GM23338 (cell line): ENCODE measurements around the gene TCF7L2. TPM values are rescaled to one million over a fixed set of nuclear protein-coding genes. Genes with fewer than 3 reads are reported as not detected.

ENCODE experiments used
- ATAC-seq: fragments of 200-7000 bp; cut with Tn5 transposase; 3 replicates; pipeline ENCODE4 v1.9.1; 2020
- DNase-seq: peaks from one replicate; pipeline ENCODE4 v3.0.0-alpha.2; 2015; ENCODE audit warnings: low spot score
- H2AFZ ChIP-seq: fragments of 200-600 bp; sonication (generic); 2 replicates; pipeline ENCODE4 v1.8.0; 2016; ENCODE audit warnings: antibody characterized with exemption, mild to moderate bottlenecking, moderate library complexity
- H3F3A ChIP-seq: fragments of 200-600 bp; sonication (generic); replicated peaks from 2 replicates; pipeline ENCODE4 v1.8.0; 2017; ENCODE audit warnings: antibody characterized with exemption, mixed run types, low read depth
- H3K27ac ChIP-seq: fragments of 200-600 bp; sonication (generic); 2 replicates; pipeline ENCODE4 v1.6.1; 2016; ENCODE audit warnings: low read depth
- H3K27me3 ChIP-seq: fragments of 200-600 bp; sonication (generic); 2 replicates; pipeline ENCODE4 v1.8.0; 2016; ENCODE audit warnings: mild to moderate bottlenecking, mixed run types, moderate library complexity; ENCODE audit not compliant: insufficient read depth
- H3K36me3 ChIP-seq: fragments of 200-600 bp; sonication (generic); 2 replicates; pipeline ENCODE4 v1.8.0; 2016; ENCODE audit warnings: mild to moderate bottlenecking; ENCODE audit not compliant: insufficient read depth
- H3K4me1 ChIP-seq: fragments of 200-600 bp; sonication (generic); 2 replicates; pipeline ENCODE4 v1.8.0; 2016; ENCODE audit warnings: mild to moderate bottlenecking, moderate library complexity; ENCODE audit not compliant: insufficient read depth
- H3K4me2 ChIP-seq: fragments of 200-600 bp; sonication (generic); 2 replicates; pipeline ENCODE4 v1.7.1; 2017; ENCODE audit warnings: mixed run types
- H3K4me3 ChIP-seq: fragments of 200-600 bp; sonication (generic); 2 replicates; pipeline ENCODE4 v1.6.1; 2016; ENCODE audit warnings: mixed run types
- H3K79me2 ChIP-seq: fragments of 200-600 bp; sonication (generic); replicated peaks from 2 replicates; pipeline ENCODE4 v1.8.0; 2017; ENCODE audit warnings: mild to moderate bottlenecking; ENCODE audit not compliant: insufficient read depth
- H3K9me2 ChIP-seq: fragments of 200-600 bp; sonication (generic); 2 replicates; pipeline ENCODE4 v1.8.0; 2017; ENCODE audit not compliant: insufficient read depth
- H4K20me1 ChIP-seq: fragments of 200-600 bp; sonication (generic); replicated peaks from 2 replicates; pipeline ENCODE4 v1.8.0; 2017; ENCODE audit warnings: mild to moderate bottlenecking; ENCODE audit not compliant: insufficient read depth
- H3K27ac Mint-ChIP-seq: 2 replicates; pipeline ENCODE4 v1.8.0; 2020; ENCODE audit warnings: inconsistent platforms, mild to moderate bottlenecking, moderate library complexity, mixed read lengths
- H3K27me3 Mint-ChIP-seq: 3 replicates; pipeline ENCODE4 v1.8.0; 2022; ENCODE audit warnings: low read depth, mild to moderate bottlenecking, moderate library complexity, mixed read lengths, inconsistent platforms; ENCODE audit not compliant: insufficient read depth, poor library complexity
- H3K36me3 Mint-ChIP-seq: 3 replicates; pipeline ENCODE4 v1.8.0; 2021; ENCODE audit warnings: low read depth, mild to moderate bottlenecking, inconsistent platforms, moderate library complexity, mixed read lengths
- H3K4me1 Mint-ChIP-seq: 3 replicates; pipeline ENCODE4 v1.8.0; 2020; ENCODE audit warnings: mild to moderate bottlenecking, inconsistent platforms, mixed read lengths
- H3K4me3 Mint-ChIP-seq: 3 replicates; pipeline ENCODE4 v1.8.0; 2021; ENCODE audit warnings: moderate library complexity, mild to moderate bottlenecking, inconsistent platforms, mixed read lengths
- H3K9me3 Mint-ChIP-seq: 3 replicates; pipeline ENCODE4 v1.8.0; 2020; ENCODE audit warnings: moderate library complexity, mild to moderate bottlenecking, inconsistent platforms, mixed read lengths
- CTCF ChIP-seq, 2 experiments: fragments of 200-600 bp in 1 of 2; sonication (generic) in 1 of 2; conservative IDR thresholded peaks; 2 replicates each; pipeline versions ENCODE4 v1.5.1 to v1.6.1; 2016 to 2017; ENCODE audit warnings: antibody characterized with exemption in 2 of 2, low read depth in 2 of 2, mild to moderate bottlenecking in 2 of 2, moderate library complexity in 1 of 2
- NANOG ChIP-seq: IDR thresholded peaks from 2 replicates; pipeline ENCODE4 v1.6.1; 2016; ENCODE audit warnings: antibody characterized with exemption, borderline replicate concordance
- POLR2AphosphoS5 ChIP-seq: IDR thresholded peaks from 2 replicates; pipeline ENCODE4 v1.6.1; 2016; ENCODE audit warnings: antibody characterized with exemption, low read depth
- STAT1 ChIP-seq: IDR thresholded peaks from one replicate; pipeline ENCODE4 v1.6.1; 2016; ENCODE audit warnings: antibody characterized with exemption; ENCODE audit not compliant: unreplicated experiment
- ZNF114 ChIP-seq: fragments of 250-450 bp; sonication (Bioruptor Pico); IDR thresholded peaks from 2 replicates; pipeline ENCODE4 v1.5.0; 2020; ENCODE audit warnings: mild to moderate bottlenecking, moderate library complexity
- ZNF331 ChIP-seq: fragments of 250-450 bp; sonication (Bioruptor Pico); IDR thresholded peaks from 2 replicates; pipeline ENCODE4 v1.5.0; 2020; ENCODE audit warnings: low read depth, mild to moderate bottlenecking, moderate library complexity
- polyA plus RNA-seq: library from polyadenylated mRNA; unstranded; fragments of >200 nt; fragmentation: Nextera tagmentation; extraction: Ambion mirVana; gene quantifications from 2 replicates; pipeline ENCODE4 v1.2.1, GENCODE V29; 2016
- total RNA-seq: library from RNA; depleted of rRNA; stranded (reverse); fragments of >200 nt; shearing (Covaris generic); gene quantifications from 2 replicates; pipeline ENCODE4 v1.2.3, GENCODE V29; 2014
- TF ChIP-seq, protein P1 (sequence below): IDR thresholded peaks from one replicate; pipeline ENCODE4 v1.6.1; 2018; ENCODE audit warnings: antibody characterized with exemption; ENCODE audit not compliant: unreplicated experiment
- TF ChIP-seq, protein P2 (sequence below): IDR thresholded peaks from 2 replicates; pipeline ENCODE4 v1.6.1; 2016; ENCODE audit warnings: antibody characterized with exemption

TCF7L2 gene
- total and polyA plus RNA-seq, 2 experiments from 2014 or later, result 32.2 to 80.8 TPM

- Mint-ChIP-seq H3K4me1 (peaks cover 61% of the 10 kb centered on the region), H3K36me3 (peaks cover 78% of the 10 kb centered on the region), H3K4me3 (no peak overlapping the region), H3K27me3 (peaks cover 11% of the 10 kb centered on the region), H3K9me3 (no peaks in the 10 kb centered on the region; the same call in 2 of the 3 replicates), H3K27ac (peak overlapping the region; percentile 89)
- DNase-seq, result no peak
- Histone ChIP-seq H3K27me3 (no peaks in the 10 kb centered on the region), H3K4me1 (peaks cover 27% of the 10 kb centered on the region), H3K9me2 (no peaks in the 10 kb centered on the region), H3K4me2 (no peak overlapping the region), H3K79me2 (peaks cover 98% of the 10 kb centered on the region), H2AFZ (no peak overlapping the region), H3F3A (no peaks in the 10 kb centered on the region; the same call in 1 of the 2 replicates), H3K36me3 (peaks cover 5% of the 10 kb centered on the region; the same call in 1 of the 2 replicates), H3K4me3 (no peak overlapping the region), H4K20me1 (peaks cover 33% of the 10 kb centered on the region; the same call in 1 of the 2 replicates), H3K27ac (peak overlapping the region; percentile 56)
- TF ChIP-seq POLR2AphosphoS5 (no peak), NANOG (no peak), CTCF (conservative IDR thresholded peaks at IDR 0.05; ENCODE audit: low read depth in 2 of 2) (no peak), ZNF331 (CRISPR knock-in tag) (no peak), STAT1 (no peak), ZNF114 (CRISPR knock-in tag) (no peak)
- TF ChIP-seq, protein P1, sequence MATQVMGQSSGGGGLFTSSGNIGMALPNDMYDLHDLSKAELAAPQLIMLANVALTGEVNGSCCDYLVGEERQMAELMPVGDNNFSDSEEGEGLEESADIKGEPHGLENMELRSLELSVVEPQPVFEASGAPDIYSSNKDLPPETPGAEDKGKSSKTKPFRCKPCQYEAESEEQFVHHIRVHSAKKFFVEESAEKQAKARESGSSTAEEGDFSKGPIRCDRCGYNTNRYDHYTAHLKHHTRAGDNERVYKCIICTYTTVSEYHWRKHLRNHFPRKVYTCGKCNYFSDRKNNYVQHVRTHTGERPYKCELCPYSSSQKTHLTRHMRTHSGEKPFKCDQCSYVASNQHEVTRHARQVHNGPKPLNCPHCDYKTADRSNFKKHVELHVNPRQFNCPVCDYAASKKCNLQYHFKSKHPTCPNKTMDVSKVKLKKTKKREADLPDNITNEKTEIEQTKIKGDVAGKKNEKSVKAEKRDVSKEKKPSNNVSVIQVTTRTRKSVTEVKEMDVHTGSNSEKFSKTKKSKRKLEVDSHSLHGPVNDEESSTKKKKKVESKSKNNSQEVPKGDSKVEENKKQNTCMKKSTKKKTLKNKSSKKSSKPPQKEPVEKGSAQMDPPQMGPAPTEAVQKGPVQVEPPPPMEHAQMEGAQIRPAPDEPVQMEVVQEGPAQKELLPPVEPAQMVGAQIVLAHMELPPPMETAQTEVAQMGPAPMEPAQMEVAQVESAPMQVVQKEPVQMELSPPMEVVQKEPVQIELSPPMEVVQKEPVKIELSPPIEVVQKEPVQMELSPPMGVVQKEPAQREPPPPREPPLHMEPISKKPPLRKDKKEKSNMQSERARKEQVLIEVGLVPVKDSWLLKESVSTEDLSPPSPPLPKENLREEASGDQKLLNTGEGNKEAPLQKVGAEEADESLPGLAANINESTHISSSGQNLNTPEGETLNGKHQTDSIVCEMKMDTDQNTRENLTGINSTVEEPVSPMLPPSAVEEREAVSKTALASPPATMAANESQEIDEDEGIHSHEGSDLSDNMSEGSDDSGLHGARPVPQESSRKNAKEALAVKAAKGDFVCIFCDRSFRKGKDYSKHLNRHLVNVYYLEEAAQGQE, result no peak
- TF ChIP-seq, protein P2, sequence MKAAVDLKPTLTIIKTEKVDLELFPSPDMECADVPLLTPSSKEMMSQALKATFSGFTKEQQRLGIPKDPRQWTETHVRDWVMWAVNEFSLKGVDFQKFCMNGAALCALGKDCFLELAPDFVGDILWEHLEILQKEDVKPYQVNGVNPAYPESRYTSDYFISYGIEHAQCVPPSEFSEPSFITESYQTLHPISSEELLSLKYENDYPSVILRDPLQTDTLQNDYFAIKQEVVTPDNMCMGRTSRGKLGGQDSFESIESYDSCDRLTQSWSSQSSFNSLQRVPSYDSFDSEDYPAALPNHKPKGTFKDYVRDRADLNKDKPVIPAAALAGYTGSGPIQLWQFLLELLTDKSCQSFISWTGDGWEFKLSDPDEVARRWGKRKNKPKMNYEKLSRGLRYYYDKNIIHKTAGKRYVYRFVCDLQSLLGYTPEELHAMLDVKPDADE, result no peak
- no peak for ATAC-seq
Measured at GRCh38 chr10:113096128-113096996, 146.3 kb downstream of the TCF7L2 start.
